Liver (tissue), 9 donors: ENCODE measurements around the gene PLEKHG4. TPM values are rescaled to one million over a fixed set of nuclear protein-coding genes. Genes with fewer than 3 reads are reported as not detected.

Experiments used
- DNase-seq: peaks from one replicate; pipeline ENCODE4 v3.0.0-alpha.2; 2017; ENCODE audit warnings: low spot score
- H3K27ac ChIP-seq, 2 donors: one replicate each; pipeline ENCODE4 v1.7.0; 2013; ENCODE audit warnings: inconsistent platforms in 2 of 2, low read length in 2 of 2, control low read depth in 1 of 2, low read depth in 1 of 2, mild to moderate bottlenecking in 1 of 2
- H3K27me3 ChIP-seq, 4 donors: one replicate each; pipeline versions ENCODE4 v1.6.1 to v1.7.0; 2013; ENCODE audit warnings: low read length in 3 of 4, inconsistent platforms in 1 of 4, mild to moderate bottlenecking in 1 of 4, moderate library complexity in 1 of 4; ENCODE audit not compliant: control insufficient read depth in 4 of 4, insufficient read depth in 4 of 4
- H3K36me3 ChIP-seq, 4 donors: one replicate each; pipeline versions ENCODE4 v1.6.1 to v1.7.0; 2013; ENCODE audit warnings: low read length in 3 of 4, mild to moderate bottlenecking in 3 of 4, low read depth in 1 of 4, moderate library complexity in 1 of 4; ENCODE audit not compliant: control insufficient read depth in 4 of 4, insufficient read depth in 3 of 4
- H3K4me1 ChIP-seq, 4 donors: one replicate each; pipeline versions ENCODE4 v1.6.1 to v1.7.0; 2013; ENCODE audit warnings: low read length in 3 of 4, mild to moderate bottlenecking in 3 of 4, moderate library complexity in 1 of 4; ENCODE audit not compliant: control insufficient read depth in 4 of 4, insufficient read depth in 4 of 4
- H3K4me3 ChIP-seq, 3 donors: one replicate each; pipeline versions ENCODE4 v1.6.1 to v1.7.0; 2013; ENCODE audit warnings: low read length in 3 of 3, control low read depth in 1 of 3, low read depth in 1 of 3, mild to moderate bottlenecking in 1 of 3
- H3K9ac ChIP-seq, 2 donors: one replicate each; pipeline ENCODE4 v1.7.0; 2013; ENCODE audit warnings: low read length in 2 of 2, mild to moderate bottlenecking in 2 of 2, moderate library complexity in 2 of 2, control low read depth in 1 of 2, low read depth in 1 of 2
- H3K9me3 ChIP-seq, 4 donors: one replicate each; pipeline versions ENCODE4 v1.6.1 to v1.7.0; 2013; ENCODE audit warnings: low read length in 3 of 4; ENCODE audit not compliant: control insufficient read depth in 4 of 4
- EGR1 ChIP-seq, 2 donors: IDR thresholded peaks; 2 replicates each; pipeline ENCODE4 v1.6.1; 2016 to 2018; ENCODE audit warnings: antibody characterized with exemption in 2 of 2, low read depth in 2 of 2
- FOXA1 ChIP-seq: IDR thresholded peaks from 2 replicates; pipeline ENCODE4 v1.6.1; 2016; ENCODE audit warnings: antibody characterized with exemption
- FOXA2 ChIP-seq: IDR thresholded peaks from 2 replicates; pipeline ENCODE4 v1.6.1; 2016; ENCODE audit warnings: antibody characterized with exemption
- GABPA ChIP-seq, 2 donors: IDR thresholded peaks in 1 of 2; conservative IDR thresholded peaks in 1 of 2; 2 replicates each; pipeline ENCODE4 v1.6.1; 2016; ENCODE audit warnings: antibody characterized with exemption in 2 of 2, mild to moderate bottlenecking in 1 of 2, moderate library complexity in 1 of 2
- HNF4A ChIP-seq, 2 donors: conservative IDR thresholded peaks; 2 replicates each; pipeline ENCODE4 v1.6.1; 2016; ENCODE audit warnings: antibody characterized with exemption in 2 of 2, mild to moderate bottlenecking in 2 of 2
- HNF4G ChIP-seq: IDR thresholded peaks from 2 replicates; pipeline ENCODE4 v1.6.1; 2016; ENCODE audit warnings: antibody characterized with exemption
- JUND ChIP-seq, 2 donors: IDR thresholded peaks; 2 replicates each; pipeline ENCODE4 v1.6.1; 2016; ENCODE audit warnings: antibody characterized with exemption in 2 of 2
- NR2F2 ChIP-seq: IDR thresholded peaks from 2 replicates; pipeline ENCODE4 v1.6.1; 2016; ENCODE audit warnings: antibody characterized with exemption
- RAD21 ChIP-seq, 2 donors: IDR thresholded peaks; 2 replicates each; pipeline ENCODE4 v1.6.1; 2016; ENCODE audit warnings: antibody characterized with exemption in 2 of 2, mild to moderate bottlenecking in 2 of 2
- REST ChIP-seq: IDR thresholded peaks from 2 replicates; pipeline ENCODE4 v1.6.1; 2016; ENCODE audit warnings: antibody characterized with exemption, mild to moderate bottlenecking
- RXRA ChIP-seq, 2 donors: IDR thresholded peaks; 2 replicates each; pipeline ENCODE4 v1.6.1; 2017 to 2018; ENCODE audit warnings: antibody characterized with exemption in 2 of 2, mild to moderate bottlenecking in 1 of 2
- SP1 ChIP-seq: IDR thresholded peaks from 2 replicates; pipeline ENCODE4 v1.6.1; 2018; ENCODE audit warnings: antibody characterized with exemption, mild to moderate bottlenecking
- TAF1 ChIP-seq: conservative IDR thresholded peaks from 2 replicates; pipeline ENCODE4 v1.6.1; 2016; ENCODE audit warnings: antibody characterized with exemption, mild to moderate bottlenecking
- YY1 ChIP-seq: IDR thresholded peaks from 2 replicates; pipeline ENCODE4 v1.6.1; 2016; ENCODE audit warnings: antibody characterized with exemption, mild to moderate bottlenecking
- WGBS: extraction: QIAGEN DNeasy Blood & Tissue Kit; methylation state at CpG from one replicate; pipeline ENCODE4 v1.1.7; 2013; 5-methylcytosine and 5-hydroxymethylcytosine counted together
- polyA plus RNA-seq, 2 donors: library from polyadenylated mRNA; stranded (reverse) in 1 of 2; unstranded in 1 of 2; fragments of 200-250 nt in 1 of 2; fragments of >200 nt in 1 of 2; fragmentation: Nextera tagmentation in 1 of 2; extraction: Ambion mirVana in 1 of 2; gene quantifications; one replicate each; pipeline versions ENCODE4 v1.2.1 to v1.2.3, GENCODE V29; 2013 to 2015
- total RNA-seq, 2 donors: library from RNA; depleted of rRNA; stranded (reverse); fragments of >200 nt; gene quantifications; one replicate each; pipeline ENCODE4 v1.2.3, GENCODE V29; 2014
- TF ChIP-seq, protein P1 (sequence below): fragments of 150-350 bp; IDR thresholded peaks from 2 replicates; pipeline ENCODE4 v1.5.1; 2017; ENCODE audit warnings: improper control_type of control experiment, low read depth, low read length; ENCODE audit not compliant: missing input control
- TF ChIP-seq, protein P2 (sequence below): IDR thresholded peaks from 2 replicates; pipeline ENCODE4 v1.6.1; 2016; ENCODE audit warnings: antibody characterized with exemption
- TF ChIP-seq, protein P3 (sequence below): IDR thresholded peaks from 2 replicates; pipeline ENCODE4 v1.6.1; 2016; ENCODE audit warnings: antibody characterized with exemption
- TF ChIP-seq, protein P4 (sequence below): IDR thresholded peaks from 2 replicates; pipeline ENCODE4 v1.6.1; 2016; ENCODE audit warnings: antibody characterized with exemption
- donor health status: healthy.
- donor health status: healthy.
- donor health status: healthy.
- donor health status: healthy.
- donor health status: healthy.

Gene PLEKHG4
- total and polyA plus RNA-seq, 4 donors = 0.21 to 2.6 (median 0.68) TPM

GRCh38 chr16:67327743-67328142 lies 48.4 kb downstream of the PLEKHG4 start:
- WGBS = 70% methylated on average over 3 of the region's 3 CpGs
- Histone ChIP-seq H3K27me3 (no peaks in the 10 kb centered on the region), H3K9me3 (no peaks in the 10 kb centered on the region), H3K27ac (no peak overlapping the region), H3K36me3 (no peaks in the 10 kb centered on the region), H3K4me1 (peaks cover 0 to 4% (median 3%) of the 10 kb centered on the region in 4 donors), H3K9ac (no peak overlapping the region), H3K4me3 (no peak overlapping the region)
- TF ChIP-seq REST = no peak
- TF ChIP-seq GABPA (IDR thresholded peaks at IDR 0.05 in 1 of 2, conservative IDR thresholded peaks at IDR 0.05 in 1 of 2) = no peak
- no peak for TF ChIP-seq YY1
- TF ChIP-seq SP1 = no peak
- no peak for TF ChIP-seq NR2F2
- TF ChIP-seq, protein P1, sequence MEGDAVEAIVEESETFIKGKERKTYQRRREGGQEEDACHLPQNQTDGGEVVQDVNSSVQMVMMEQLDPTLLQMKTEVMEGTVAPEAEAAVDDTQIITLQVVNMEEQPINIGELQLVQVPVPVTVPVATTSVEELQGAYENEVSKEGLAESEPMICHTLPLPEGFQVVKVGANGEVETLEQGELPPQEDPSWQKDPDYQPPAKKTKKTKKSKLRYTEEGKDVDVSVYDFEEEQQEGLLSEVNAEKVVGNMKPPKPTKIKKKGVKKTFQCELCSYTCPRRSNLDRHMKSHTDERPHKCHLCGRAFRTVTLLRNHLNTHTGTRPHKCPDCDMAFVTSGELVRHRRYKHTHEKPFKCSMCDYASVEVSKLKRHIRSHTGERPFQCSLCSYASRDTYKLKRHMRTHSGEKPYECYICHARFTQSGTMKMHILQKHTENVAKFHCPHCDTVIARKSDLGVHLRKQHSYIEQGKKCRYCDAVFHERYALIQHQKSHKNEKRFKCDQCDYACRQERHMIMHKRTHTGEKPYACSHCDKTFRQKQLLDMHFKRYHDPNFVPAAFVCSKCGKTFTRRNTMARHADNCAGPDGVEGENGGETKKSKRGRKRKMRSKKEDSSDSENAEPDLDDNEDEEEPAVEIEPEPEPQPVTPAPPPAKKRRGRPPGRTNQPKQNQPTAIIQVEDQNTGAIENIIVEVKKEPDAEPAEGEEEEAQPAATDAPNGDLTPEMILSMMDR = no peak
- TF ChIP-seq, protein P2, sequence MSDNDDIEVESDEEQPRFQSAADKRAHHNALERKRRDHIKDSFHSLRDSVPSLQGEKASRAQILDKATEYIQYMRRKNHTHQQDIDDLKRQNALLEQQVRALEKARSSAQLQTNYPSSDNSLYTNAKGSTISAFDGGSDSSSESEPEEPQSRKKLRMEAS = no peak
- TF ChIP-seq HNF4A (conservative IDR thresholded peaks at IDR 0.05) = no peak
- TF ChIP-seq RAD21 (IDR thresholded peaks at IDR 0.05) = no peak
- no peak for TF ChIP-seq JUND (IDR thresholded peaks at IDR 0.05)
- TF ChIP-seq HNF4G = no peak
- no peak for TF ChIP-seq EGR1 (IDR thresholded peaks at IDR 0.05; ENCODE audit: low read depth in 2 of 2)
- TF ChIP-seq RXRA (IDR thresholded peaks at IDR 0.05) = no peak
- TF ChIP-seq FOXA2 = no peak
- no peak for TF ChIP-seq FOXA1
- no peak for TF ChIP-seq TAF1
- TF ChIP-seq, protein P3, sequence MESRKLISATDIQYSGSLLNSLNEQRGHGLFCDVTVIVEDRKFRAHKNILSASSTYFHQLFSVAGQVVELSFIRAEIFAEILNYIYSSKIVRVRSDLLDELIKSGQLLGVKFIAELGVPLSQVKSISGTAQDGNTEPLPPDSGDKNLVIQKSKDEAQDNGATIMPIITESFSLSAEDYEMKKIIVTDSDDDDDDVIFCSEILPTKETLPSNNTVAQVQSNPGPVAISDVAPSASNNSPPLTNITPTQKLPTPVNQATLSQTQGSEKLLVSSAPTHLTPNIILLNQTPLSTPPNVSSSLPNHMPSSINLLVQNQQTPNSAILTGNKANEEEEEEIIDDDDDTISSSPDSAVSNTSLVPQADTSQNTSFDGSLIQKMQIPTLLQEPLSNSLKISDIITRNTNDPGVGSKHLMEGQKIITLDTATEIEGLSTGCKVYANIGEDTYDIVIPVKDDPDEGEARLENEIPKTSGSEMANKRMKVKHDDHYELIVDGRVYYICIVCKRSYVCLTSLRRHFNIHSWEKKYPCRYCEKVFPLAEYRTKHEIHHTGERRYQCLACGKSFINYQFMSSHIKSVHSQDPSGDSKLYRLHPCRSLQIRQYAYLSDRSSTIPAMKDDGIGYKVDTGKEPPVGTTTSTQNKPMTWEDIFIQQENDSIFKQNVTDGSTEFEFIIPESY = no peak
- TF ChIP-seq, protein P4, sequence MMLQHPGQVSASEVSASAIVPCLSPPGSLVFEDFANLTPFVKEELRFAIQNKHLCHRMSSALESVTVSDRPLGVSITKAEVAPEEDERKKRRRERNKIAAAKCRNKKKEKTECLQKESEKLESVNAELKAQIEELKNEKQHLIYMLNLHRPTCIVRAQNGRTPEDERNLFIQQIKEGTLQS = no peak
- DNase-seq = no peak
